ENCODE measurements around the gene SLC7A6.

The SLC7A6 gene

DNA sequence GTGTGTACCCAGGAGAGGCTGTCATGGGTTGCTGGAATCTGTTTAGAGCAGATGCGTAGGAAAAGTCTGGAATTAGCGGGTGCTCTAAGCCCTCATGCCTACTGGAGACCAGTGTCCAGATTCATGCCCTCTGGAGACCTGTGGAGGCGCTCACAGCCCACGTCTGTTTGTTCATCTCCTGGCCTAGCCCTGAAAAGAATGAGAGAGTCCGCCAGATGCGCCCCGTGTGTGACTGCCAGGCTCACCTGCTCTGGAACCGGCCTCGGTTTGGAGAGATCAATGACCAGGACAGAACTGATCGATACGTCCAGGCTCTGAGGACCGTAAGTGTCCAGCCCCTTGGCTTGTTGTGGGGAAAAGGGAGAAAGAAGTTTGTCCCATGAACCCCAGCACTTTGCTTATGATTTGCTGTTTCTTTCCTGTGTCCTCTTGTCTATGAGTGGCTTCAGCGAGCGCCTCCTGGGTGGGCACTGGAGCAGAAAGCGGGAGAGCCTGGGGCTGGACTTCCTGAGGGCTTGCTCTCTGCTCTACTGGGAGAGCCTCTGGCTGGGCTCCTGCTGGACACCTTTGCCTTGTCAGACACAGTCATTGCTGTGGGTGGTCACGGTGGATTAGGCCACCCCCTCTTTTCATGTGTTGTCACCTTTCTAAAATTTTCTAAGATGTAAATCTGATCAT lies 81.8 kb downstream of the SLC7A6 start:
- no peak overlapping the region for H3K27ac Mint-ChIP-seq
- peaks cover 12% of the 10 kb centered on the region for H3K36me3 Mint-ChIP-seq
- no peaks in the 10 kb centered on the region for H3K9me3 Mint-ChIP-seq (ENCODE audit: low read depth)
- no peak overlapping the region for H3K4me3 Mint-ChIP-seq
- no peaks in the 10 kb centered on the region for H3K27me3 Mint-ChIP-seq
- H3K4me1 Mint-ChIP-seq (ENCODE audit: low read depth), result peaks cover 15% of the 10 kb centered on the region

GRCh38 chr16:68346892-68347480 lies 82.7 kb downstream of the SLC7A6 start:
- H3K4me3 Mint-ChIP-seq, result no peak overlapping the region
- peaks cover 15% of the 10 kb centered on the region for H3K4me1 Mint-ChIP-seq (ENCODE audit: low read depth)
- no peaks in the 10 kb centered on the region for H3K27me3 Mint-ChIP-seq
- no peak overlapping the region for H3K27ac Mint-ChIP-seq
- H3K36me3 Mint-ChIP-seq, result peaks cover 12% of the 10 kb centered on the region
- no peaks in the 10 kb centered on the region for H3K9me3 Mint-ChIP-seq (ENCODE audit: low read depth)

- Mint-ChIP-seq H3K4me1 (ENCODE audit: low read depth) (peaks cover 15% of the 10 kb centered on the region), H3K27ac (no peak overlapping the region), H3K4me3 (no peak overlapping the region), H3K36me3 (peaks cover 12% of the 10 kb centered on the region), H3K9me3 (ENCODE audit: low read depth) (no peaks in the 10 kb centered on the region), H3K27me3 (no peaks in the 10 kb centered on the region)
These were observed 83.3 kb downstream of the SLC7A6 start for GRCh38 chr16:68347605-68348004.

DNA sequence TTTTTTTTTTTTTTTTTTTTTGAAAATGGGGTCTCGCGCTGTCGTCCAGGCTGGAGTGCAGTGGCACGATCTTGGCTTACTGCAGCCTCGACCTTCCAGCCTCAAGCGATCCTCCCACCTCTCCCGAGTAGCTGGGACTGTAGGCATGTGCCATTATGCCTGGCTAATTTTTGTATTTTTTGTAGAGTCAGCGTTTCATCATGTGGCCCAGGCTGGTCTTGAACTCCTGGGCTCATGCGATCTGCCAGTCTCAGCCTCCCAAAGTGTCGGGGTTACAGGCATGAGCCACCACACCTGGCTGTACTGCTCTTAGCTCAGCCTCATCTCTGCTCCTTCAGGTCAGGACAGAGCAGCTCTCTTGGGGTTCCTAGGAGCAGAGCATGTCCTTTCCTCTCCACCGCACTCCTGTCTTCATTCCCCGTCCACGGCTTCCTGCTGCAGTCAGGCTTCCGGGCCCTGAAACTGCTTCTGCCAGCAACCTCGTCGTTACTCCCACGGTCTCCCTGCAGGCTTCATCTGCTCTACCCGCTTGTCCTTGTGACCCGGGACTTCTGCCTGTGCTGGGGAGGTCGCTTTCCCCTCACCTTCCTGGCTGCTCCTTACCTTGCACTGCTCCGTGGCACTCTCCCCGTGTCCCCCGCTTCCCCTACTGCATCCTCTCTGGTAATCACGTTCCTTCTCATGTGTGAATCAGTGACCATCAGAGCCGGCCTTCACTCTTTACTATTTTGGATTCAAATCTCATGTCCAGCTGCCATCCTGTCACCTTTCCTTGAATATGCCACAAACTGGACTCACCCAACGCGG lies 84.5 kb downstream of the SLC7A6 start:
- Mint-ChIP-seq H3K27me3 (no peaks in the 10 kb centered on the region), H3K4me3 (no peak overlapping the region), H3K27ac (no peak overlapping the region), H3K4me1 (ENCODE audit: low read depth) (peaks cover 15% of the 10 kb centered on the region), H3K36me3 (peaks cover 9% of the 10 kb centered on the region), H3K9me3 (ENCODE audit: low read depth) (no peaks in the 10 kb centered on the region)

GRCh38 chr16:68349838-68350410 lies 85.6 kb downstream of the SLC7A6 start:
- Mint-ChIP-seq H3K27me3 (no peaks in the 10 kb centered on the region), H3K4me3 (no peak overlapping the region), H3K9me3 (ENCODE audit: low read depth) (no peaks in the 10 kb centered on the region), H3K27ac (no peak overlapping the region), H3K4me1 (ENCODE audit: low read depth) (peaks cover 15% of the 10 kb centered on the region), H3K36me3 (peaks cover 7% of the 10 kb centered on the region)

DNA sequence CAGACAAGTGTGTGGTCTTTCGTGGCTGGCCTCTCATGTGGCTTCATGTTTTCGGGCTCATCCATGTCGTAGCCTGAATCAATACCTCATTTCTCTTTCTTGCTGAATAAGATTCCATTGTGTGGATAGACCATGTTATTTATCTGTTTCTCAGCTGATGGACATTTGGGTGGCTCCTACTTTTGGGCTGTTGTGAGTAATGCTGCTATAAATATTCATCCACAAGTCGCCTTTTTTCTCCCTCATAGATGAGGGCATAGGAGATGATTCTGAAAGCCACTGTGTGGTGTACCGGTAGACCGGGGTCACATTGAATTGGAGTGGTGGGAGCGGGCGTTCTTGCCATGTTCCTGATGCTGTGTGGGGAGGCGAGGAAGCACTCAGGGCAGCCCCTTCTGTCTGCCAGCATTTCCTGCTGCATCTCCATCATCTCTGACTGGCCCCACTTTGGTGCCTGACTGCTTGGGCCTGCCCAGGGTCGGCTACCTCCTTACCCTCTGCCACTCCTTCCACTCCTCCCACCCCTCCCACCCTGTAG lies 86.6 kb downstream of the SLC7A6 start:
- Mint-ChIP-seq H3K27me3 (no peaks in the 10 kb centered on the region), H3K27ac (no peak overlapping the region), H3K4me1 (ENCODE audit: low read depth) (peaks cover 15% of the 10 kb centered on the region), H3K4me3 (no peak overlapping the region), H3K9me3 (ENCODE audit: low read depth) (no peaks in the 10 kb centered on the region), H3K36me3 (peaks cover 7% of the 10 kb centered on the region)
